Suprapubic skin (tissue), 4 donors: ENCODE measurements around the gene RPA1.

Source experiments
- POLR2A ChIP-seq, 2 donors: fragments of 450-650 bp; IDR thresholded peaks; one replicate each; pipeline ENCODE4 v1.6.1; 2017; ENCODE audit warnings: antibody characterized with exemption in 2 of 2, mild to moderate bottlenecking in 2 of 2, moderate library complexity in 2 of 2
- POLR2AphosphoS5 ChIP-seq, 3 donors: sonication (generic); formaldehyde crosslinking; IDR thresholded peaks; one replicate each; pipeline ENCODE4 v1.6.1; 2017; ENCODE audit warnings: antibody characterized with exemption in 3 of 3
- TF ChIP-seq, protein P1 (sequence below), 2 donors: fragments of 200-600 bp in 1 of 2; fragments of 450-650 bp in 1 of 2; sonication (generic) in 1 of 2; IDR thresholded peaks; one replicate each; pipeline ENCODE4 v1.5.1; 2016 to 2019; ENCODE audit warnings: antibody characterized with exemption in 2 of 2, mild to moderate bottlenecking in 1 of 2, moderate library complexity in 1 of 2

DNA sequence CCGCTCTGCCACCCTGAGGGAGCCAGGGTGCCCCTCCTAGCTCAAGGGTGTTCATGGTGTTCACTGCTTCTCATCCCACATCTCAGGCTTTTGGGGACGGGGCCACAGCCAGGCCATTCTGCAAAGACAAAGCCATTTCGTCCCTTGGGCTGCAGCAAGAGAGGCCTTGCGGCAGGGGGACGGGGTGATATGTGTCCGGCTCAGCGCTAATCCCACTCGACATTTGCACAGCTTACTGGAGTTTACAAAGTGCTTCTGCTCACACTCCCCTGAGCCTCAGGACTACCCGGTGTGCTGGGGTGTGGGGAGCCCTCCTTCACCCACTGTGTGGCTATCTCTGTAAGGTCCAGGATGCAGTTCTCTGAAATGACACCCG is 111.0 kb downstream of the RPA1 start:
- TF ChIP-seq POLR2AphosphoS5 (IDR thresholded peaks at IDR 0.05) (no peak), POLR2A (IDR thresholded peaks at IDR 0.05) (no peak)
- TF ChIP-seq, protein P1, sequence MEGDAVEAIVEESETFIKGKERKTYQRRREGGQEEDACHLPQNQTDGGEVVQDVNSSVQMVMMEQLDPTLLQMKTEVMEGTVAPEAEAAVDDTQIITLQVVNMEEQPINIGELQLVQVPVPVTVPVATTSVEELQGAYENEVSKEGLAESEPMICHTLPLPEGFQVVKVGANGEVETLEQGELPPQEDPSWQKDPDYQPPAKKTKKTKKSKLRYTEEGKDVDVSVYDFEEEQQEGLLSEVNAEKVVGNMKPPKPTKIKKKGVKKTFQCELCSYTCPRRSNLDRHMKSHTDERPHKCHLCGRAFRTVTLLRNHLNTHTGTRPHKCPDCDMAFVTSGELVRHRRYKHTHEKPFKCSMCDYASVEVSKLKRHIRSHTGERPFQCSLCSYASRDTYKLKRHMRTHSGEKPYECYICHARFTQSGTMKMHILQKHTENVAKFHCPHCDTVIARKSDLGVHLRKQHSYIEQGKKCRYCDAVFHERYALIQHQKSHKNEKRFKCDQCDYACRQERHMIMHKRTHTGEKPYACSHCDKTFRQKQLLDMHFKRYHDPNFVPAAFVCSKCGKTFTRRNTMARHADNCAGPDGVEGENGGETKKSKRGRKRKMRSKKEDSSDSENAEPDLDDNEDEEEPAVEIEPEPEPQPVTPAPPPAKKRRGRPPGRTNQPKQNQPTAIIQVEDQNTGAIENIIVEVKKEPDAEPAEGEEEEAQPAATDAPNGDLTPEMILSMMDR (IDR thresholded peaks at IDR 0.05), result no peak
